Measurements from ENCODE around the gene ZSCAN16.

Gene ZSCAN16

DNA sequence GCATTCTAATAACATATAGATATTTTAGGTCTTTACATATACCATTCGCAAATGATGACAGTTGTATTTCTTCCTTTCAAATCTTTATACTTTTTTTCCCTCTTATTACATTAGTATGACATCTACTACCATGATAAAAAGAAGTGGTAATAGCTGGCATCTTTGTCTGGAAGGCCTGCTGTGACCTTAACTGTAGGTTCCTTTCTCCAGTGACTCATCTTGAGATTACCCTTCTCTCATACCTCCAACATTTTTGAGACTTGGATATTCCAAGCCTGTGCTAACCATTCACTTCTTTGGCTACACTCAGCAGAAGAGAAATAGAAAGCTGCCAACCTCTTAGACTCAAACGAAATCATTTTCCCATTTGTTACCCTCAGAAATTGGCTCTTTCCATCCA is 47.6 kb downstream of the ZSCAN16 start:
- DNase-seq (ENCODE audit: low spot score), result no peak

- DNase-seq (ENCODE audit: low spot score), result no peak
These were observed 52.0 kb downstream of the ZSCAN16 start for GRCh38 chr6:28176373-28176772.

Data from activated CD4-positive, alpha-beta T cell treated with anti-CD3 and anti-CD28 coated beads, Interleukin-2, Interleukin-4, amounts not matched to agents 100 ng/mL and 50 ng/mL, durations not matched to agents 16 hours and 8 hours (primary cell).